Mesenchymal stem cell (in vitro differentiated cells and primary cell): Measurements from ENCODE around the gene SLC23A1.

Experiments
- DNase-seq: peaks from one replicate; pipeline ENCODE4 v3.0.0-alpha.2; 2013
- H2AFZ ChIP-seq: one replicate; pipeline ENCODE4 v1.6.1; 2013; ENCODE audit warnings: low read depth, mild to moderate bottlenecking, control low read depth, inconsistent platforms, low read length, moderate library complexity
- H2AK5ac ChIP-seq: 2 replicates; pipeline ENCODE4 v1.6.1; 2013; ENCODE audit warnings: low read length, moderate library complexity, mild to moderate bottlenecking, inconsistent platforms; ENCODE audit not compliant: severe bottlenecking
- H2BK120ac ChIP-seq: one replicate; pipeline ENCODE4 v1.6.1; 2013; ENCODE audit warnings: low read depth, mild to moderate bottlenecking, inconsistent platforms, low read length, moderate library complexity
- H2BK12ac ChIP-seq, 2 experiments: one replicate each; pipeline ENCODE4 v1.6.1; 2013; ENCODE audit warnings: inconsistent platforms in 2 of 2, low read length in 2 of 2, mild to moderate bottlenecking in 2 of 2, moderate library complexity in 2 of 2, control low read depth in 1 of 2
- H2BK15ac ChIP-seq: one replicate; pipeline ENCODE4 v1.6.1; 2013; ENCODE audit warnings: mild to moderate bottlenecking, low read depth, inconsistent platforms; ENCODE audit not compliant: poor library complexity, severe bottlenecking
- H2BK5ac ChIP-seq: 2 replicates; pipeline ENCODE4 v1.6.1; 2013; ENCODE audit warnings: low read depth, mild to moderate bottlenecking, low read length, control low read depth, inconsistent platforms; ENCODE audit not compliant: poor library complexity, severe bottlenecking
- H3K14ac ChIP-seq, 2 experiments: one replicate each; pipeline ENCODE4 v1.6.1; 2013; ENCODE audit warnings: inconsistent platforms in 2 of 2, low read length in 2 of 2, control low read depth in 1 of 2, mild to moderate bottlenecking in 1 of 2, moderate library complexity in 1 of 2
- H3K18ac ChIP-seq, 2 experiments: one replicate each; pipeline ENCODE4 v1.6.1; 2013; ENCODE audit warnings: inconsistent platforms in 2 of 2, low read length in 2 of 2, control low read depth in 1 of 2, low read depth in 1 of 2, mild to moderate bottlenecking in 1 of 2
- H3K23ac ChIP-seq, 2 experiments: one replicate each; pipeline ENCODE4 v1.6.1; 2013; ENCODE audit warnings: inconsistent platforms in 2 of 2, low read length in 2 of 2, mild to moderate bottlenecking in 2 of 2, moderate library complexity in 2 of 2, control low read depth in 1 of 2
- H3K27ac ChIP-seq: 2 replicates; pipeline ENCODE4 v1.5.1; 2013; ENCODE audit warnings: mild to moderate bottlenecking, moderate library complexity, low read length, control low read depth, inconsistent platforms; ENCODE audit not compliant: poor library complexity, severe bottlenecking
- H3K27me3 ChIP-seq, 2 experiments: 2 replicates each; pipeline versions ENCODE4 v1.6.1 to v1.7.0; 2013; ENCODE audit warnings: low read length in 2 of 2, mild to moderate bottlenecking in 2 of 2, moderate library complexity in 2 of 2, control low read depth in 1 of 2, inconsistent platforms in 1 of 2; ENCODE audit not compliant: control insufficient read depth in 1 of 2, insufficient read depth in 1 of 2
- H3K36me3 ChIP-seq, 2 experiments: 2 replicates each; pipeline versions ENCODE4 v1.6.1 to v1.7.0; 2013; ENCODE audit warnings: low read length in 2 of 2, control low read depth in 1 of 2, inconsistent platforms in 1 of 2, low read depth in 1 of 2, mild to moderate bottlenecking in 1 of 2; ENCODE audit not compliant: insufficient read depth in 2 of 2, control insufficient read depth in 1 of 2
- H3K4ac ChIP-seq, 2 experiments: one replicate each; pipeline ENCODE4 v1.6.1; 2013; ENCODE audit warnings: inconsistent platforms in 2 of 2, low read length in 2 of 2, mild to moderate bottlenecking in 2 of 2, moderate library complexity in 2 of 2, control low read depth in 1 of 2, low read depth in 1 of 2
- H3K4me1 ChIP-seq: 2 replicates; pipeline ENCODE4 v1.6.1; 2013; ENCODE audit warnings: low read depth, low read length, control low read depth; ENCODE audit not compliant: control insufficient read depth, insufficient read depth
- H3K4me2 ChIP-seq: 2 replicates; pipeline ENCODE4 v1.6.1; 2013; ENCODE audit warnings: low read length, mild to moderate bottlenecking, inconsistent platforms; ENCODE audit not compliant: poor library complexity, severe bottlenecking
- H3K4me3 ChIP-seq, 2 experiments: 2 replicates each; pipeline versions ENCODE4 v1.5.1 to v1.7.0; 2013; ENCODE audit warnings: low read length in 2 of 2, mild to moderate bottlenecking in 2 of 2, control low read depth in 1 of 2, low read depth in 1 of 2; ENCODE audit not compliant: insufficient read depth in 1 of 2
- H3K79me1 ChIP-seq: replicated peaks from 2 replicates; pipeline ENCODE4 v1.6.1; 2013; ENCODE audit warnings: mild to moderate bottlenecking, control low read depth, low read length, inconsistent platforms; ENCODE audit not compliant: poor library complexity, severe bottlenecking
- H3K9ac ChIP-seq: 2 replicates; pipeline ENCODE4 v1.7.0; 2013; ENCODE audit warnings: mild to moderate bottlenecking, low read length, moderate library complexity
- H3K9me3 ChIP-seq: 2 replicates; pipeline ENCODE4 v1.7.0; 2013; ENCODE audit warnings: mild to moderate bottlenecking, low read length; ENCODE audit not compliant: control insufficient read depth
- H4K8ac ChIP-seq: one replicate; pipeline ENCODE4 v1.6.1; 2013; ENCODE audit warnings: inconsistent platforms, mild to moderate bottlenecking, low read length, moderate library complexity
- H4K91ac ChIP-seq: one replicate; pipeline ENCODE4 v1.6.1; 2013; ENCODE audit warnings: mild to moderate bottlenecking, low read length, inconsistent platforms
- WGBS: methylation state at CpG from one replicate; pipeline ENCODE4 v1.1.7; 2013; ENCODE audit warnings: mixed read lengths; 5-methylcytosine and 5-hydroxymethylcytosine counted together

The SLC23A1 gene

DNA sequence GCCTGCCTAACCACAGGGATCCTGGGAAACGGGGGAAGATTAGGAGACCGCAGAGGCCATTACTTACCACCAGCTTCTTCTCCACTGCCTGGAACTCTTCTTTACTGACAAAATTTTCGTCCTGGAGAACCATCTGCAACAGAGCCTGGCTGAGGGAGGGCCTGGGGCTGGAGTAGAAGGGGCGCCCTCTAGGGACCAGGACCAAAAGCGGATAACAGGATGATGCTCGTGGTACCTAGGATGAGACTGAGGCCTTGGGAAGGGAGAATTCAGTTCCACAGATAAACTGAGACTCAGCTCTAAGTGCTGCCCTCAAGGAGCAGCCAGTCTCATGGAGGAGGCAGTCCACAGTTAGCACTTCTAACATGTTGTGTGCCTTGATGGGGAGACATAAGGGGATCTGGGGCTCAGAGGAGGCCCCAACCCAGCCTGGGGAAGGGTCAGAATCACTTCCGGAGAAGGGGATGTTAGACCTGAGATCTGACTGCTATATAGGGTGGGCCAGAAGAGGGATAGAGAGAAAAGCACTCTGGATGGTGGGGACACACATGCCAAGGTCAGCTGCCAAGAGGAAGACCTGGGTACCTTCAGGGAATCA is 19.6 kb upstream of the SLC23A1 start:
- Histone ChIP-seq H3K14ac (no peak overlapping the region), H3K4me2 (no peak overlapping the region), H3K27me3 (no peaks in the 10 kb centered on the region), H2AK5ac (no peak overlapping the region), H2BK15ac (peak overlapping the region; percentile 80), H3K36me3 (peaks cover 7 to 18% of the 10 kb centered on the region in 2 experiments), H2BK12ac (no peak overlapping the region), H3K23ac (no peak overlapping the region), H2BK120ac (no peak overlapping the region), H3K9ac (peak overlapping the region; percentile 90), H3K9me3 (no peaks in the 10 kb centered on the region), H3K4ac (no peak overlapping the region), H2BK5ac (no peak overlapping the region), H2AFZ (no peak overlapping the region), H3K18ac (no peak overlapping the region), H3K79me1 (peaks cover 7% of the 10 kb centered on the region), H4K8ac (no peak overlapping the region), H3K27ac (no peak overlapping the region), H3K4me3 (peak overlapping the region in 1 of 2 experiments; percentile 83), H4K91ac (no peak overlapping the region), H3K4me1 (peaks cover 7% of the 10 kb centered on the region)
- WGBS = 75% methylated on average over 7 of the region's 7 CpGs
- peak; percentile 26 for DNase-seq

DNA sequence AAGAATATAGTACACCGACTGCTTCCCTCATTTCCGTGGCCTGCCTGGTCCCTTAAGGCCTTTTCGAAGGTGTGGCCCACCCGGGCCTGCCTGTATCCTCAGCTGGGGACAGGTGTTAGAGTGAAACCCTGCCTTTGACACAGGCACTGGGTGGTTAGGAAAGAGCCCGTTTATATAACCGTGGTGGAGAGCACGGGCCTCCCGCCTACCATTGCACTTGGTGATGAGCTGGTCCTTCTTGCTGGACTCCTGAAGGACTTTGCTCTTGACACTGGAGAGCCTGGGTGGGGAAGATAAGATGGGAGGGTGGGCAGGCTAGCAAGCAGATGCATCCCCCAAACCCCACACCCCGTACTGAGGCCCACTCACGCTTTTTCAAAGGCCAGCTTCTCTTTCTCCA is 18.4 kb upstream of the SLC23A1 start:
- 96% methylated on average over 8 of the region's 10 CpGs for WGBS

DNA sequence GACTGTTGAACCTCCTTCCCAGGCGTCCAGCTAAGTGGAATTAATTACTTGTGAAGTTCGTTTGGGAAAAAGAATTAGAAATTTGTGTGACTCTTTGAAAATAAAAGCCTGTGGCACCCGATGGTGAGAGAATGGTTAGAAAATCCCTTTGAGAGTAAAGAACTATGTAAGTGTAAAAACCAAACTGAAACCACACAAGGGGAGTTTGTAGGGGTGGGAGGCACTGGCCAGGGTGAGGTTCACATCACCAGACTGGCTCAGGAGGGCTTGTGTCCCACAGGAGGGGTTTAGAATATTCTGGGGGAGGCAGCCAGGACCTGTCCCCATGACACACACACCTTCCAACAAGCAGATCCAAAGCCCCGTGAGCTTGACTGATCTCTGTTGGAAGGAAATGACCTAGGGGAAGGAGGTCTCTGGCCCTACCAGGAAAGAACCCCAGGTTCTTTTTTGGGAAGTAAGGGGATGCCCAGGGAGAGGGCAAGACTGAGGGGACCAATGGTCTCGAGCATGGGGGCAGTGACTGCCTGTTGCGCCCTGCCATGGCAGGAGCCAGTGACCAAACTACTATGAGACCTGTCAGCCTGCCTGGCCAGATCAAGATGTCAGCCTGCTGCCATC is 16.5 kb upstream of the SLC23A1 start:
- Histone ChIP-seq H2BK12ac (no peak overlapping the region), H3K4me3 (no peak overlapping the region), H3K14ac (no peak overlapping the region), H2AK5ac (no peak overlapping the region), H3K4ac (no peak overlapping the region), H3K9me3 (no peaks in the 10 kb centered on the region), H3K23ac (no peak overlapping the region), H2BK5ac (no peak overlapping the region), H4K8ac (no peak overlapping the region), H3K9ac (no peak overlapping the region), H3K36me3 (peaks cover 7 to 20% of the 10 kb centered on the region in 2 experiments), H3K27ac (no peak overlapping the region), H2BK15ac (no peak overlapping the region), H3K27me3 (peaks cover 7 to 10% of the 10 kb centered on the region in 2 experiments), H4K91ac (peak overlapping the region; percentile 31), H2BK120ac (no peak overlapping the region), H3K4me1 (peaks cover 15% of the 10 kb centered on the region), H3K4me2 (no peak overlapping the region), H2AFZ (no peak overlapping the region), H3K18ac (no peak overlapping the region), H3K79me1 (peaks cover 7% of the 10 kb centered on the region)
- WGBS = 94% methylated on average over 6 of the region's 6 CpGs
- DNase-seq = no peak

More for the DNA sequence above, 18.4 kb upstream of the SLC23A1 start:
- Histone ChIP-seq H3K4ac (no peak overlapping the region), H4K8ac (no peak overlapping the region), H2BK5ac (no peak overlapping the region), H2BK12ac (no peak overlapping the region), H3K27me3 (no peaks in the 10 kb centered on the region), H3K4me2 (no peak overlapping the region), H2AFZ (no peak overlapping the region), H3K79me1 (peaks cover 7% of the 10 kb centered on the region), H3K4me1 (peaks cover 7% of the 10 kb centered on the region), H3K9me3 (no peaks in the 10 kb centered on the region), H3K36me3 (peaks cover 7 to 20% of the 10 kb centered on the region in 2 experiments), H4K91ac (no peak overlapping the region), H2AK5ac (no peak overlapping the region), H3K14ac (no peak overlapping the region), H3K23ac (no peak overlapping the region), H3K9ac (no peak overlapping the region), H2BK15ac (no peak overlapping the region), H3K4me3 (no peak overlapping the region), H2BK120ac (no peak overlapping the region), H3K27ac (no peak overlapping the region), H3K18ac (no peak overlapping the region)
- no peak for DNase-seq

DNA sequence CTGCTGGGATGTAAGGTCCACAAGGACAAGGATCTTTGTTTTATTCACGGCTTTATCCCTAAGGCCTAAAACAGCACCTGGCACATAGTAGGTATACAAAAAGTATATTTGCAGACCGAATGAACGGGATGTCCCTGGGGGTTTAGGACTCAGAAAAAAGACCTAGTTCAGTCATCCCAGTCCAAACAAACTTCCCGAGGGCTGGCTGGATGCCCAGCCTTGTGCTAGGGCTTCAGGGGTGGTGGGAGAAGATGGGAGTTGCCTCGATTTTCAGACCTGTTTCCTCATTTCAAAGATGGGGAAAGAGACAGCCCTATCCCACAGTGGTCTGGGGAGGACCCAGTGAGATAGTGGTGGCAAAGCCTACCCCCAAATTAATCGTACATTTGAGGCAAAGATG is 14.8 kb upstream of the SLC23A1 start:
- no peak overlapping the region for H3K4me3 ChIP-seq
- no peak overlapping the region for H3K4me2 ChIP-seq
- H3K14ac ChIP-seq = no peak overlapping the region
- peaks cover 6% of the 10 kb centered on the region for H3K79me1 ChIP-seq
- H3K9me3 ChIP-seq = no peaks in the 10 kb centered on the region
- DNase-seq = no peak
- H3K23ac ChIP-seq = no peak overlapping the region
- no peak overlapping the region for H3K27ac ChIP-seq
- no peak overlapping the region for H2BK12ac ChIP-seq
- H2BK15ac ChIP-seq = no peak overlapping the region
- H3K4me1 ChIP-seq = peaks cover 23% of the 10 kb centered on the region
- no peak overlapping the region for H4K8ac ChIP-seq
- no peak overlapping the region for H2AFZ ChIP-seq
- no peak overlapping the region for H2BK120ac ChIP-seq
- peaks cover 18 to 26% of the 10 kb centered on the region in 2 experiments for H3K27me3 ChIP-seq
- no peak overlapping the region for H2BK5ac ChIP-seq
- H3K9ac ChIP-seq = no peak overlapping the region
- H3K36me3 ChIP-seq = peaks cover 7 to 20% of the 10 kb centered on the region in 2 experiments
- no peak overlapping the region for H2AK5ac ChIP-seq
- 77% methylated on average over 6 of the region's 6 CpGs for WGBS
- no peak overlapping the region for H4K91ac ChIP-seq
- H3K18ac ChIP-seq = no peak overlapping the region
- no peak overlapping the region for H3K4ac ChIP-seq
